Measurements from ENCODE around the gene NIPAL3. TPM values are rescaled to one million over a fixed set of nuclear protein-coding genes. Genes with fewer than 3 reads are reported as not detected.
"Not testable (repeated sequence)": the region's sequence is repeated elsewhere in the genome, so short reads cannot be mapped to it uniquely, and the experiment has no call there.

NIPAL3 gene
- total RNA-seq, 2 donors from 2014 or later: 32.9 to 41.7 TPM

GRCh38 chr1:24514946-24515345 is 99.3 kb downstream of the NIPAL3 start:
- no peaks in the 10 kb centered on the region for H3K27me3 Mint-ChIP-seq
- DNase-seq (no peak), ATAC-seq (no peak)
- H3K4me3 Mint-ChIP-seq: peak overlapping the region; percentile 81
- H3K36me3 Mint-ChIP-seq (ENCODE audit: low read depth): peaks cover 16% of the 10 kb centered on the region
- H3K4me1 Mint-ChIP-seq: peaks cover 41% of the 10 kb centered on the region
- H3K9me3 ChIP-seq (ENCODE audit: control insufficient read depth, low read length, poor library complexity, severe bottlenecking): no peaks in the 10 kb centered on the region
- H3K27ac Mint-ChIP-seq: peak overlapping the region; percentile 89

DNA sequence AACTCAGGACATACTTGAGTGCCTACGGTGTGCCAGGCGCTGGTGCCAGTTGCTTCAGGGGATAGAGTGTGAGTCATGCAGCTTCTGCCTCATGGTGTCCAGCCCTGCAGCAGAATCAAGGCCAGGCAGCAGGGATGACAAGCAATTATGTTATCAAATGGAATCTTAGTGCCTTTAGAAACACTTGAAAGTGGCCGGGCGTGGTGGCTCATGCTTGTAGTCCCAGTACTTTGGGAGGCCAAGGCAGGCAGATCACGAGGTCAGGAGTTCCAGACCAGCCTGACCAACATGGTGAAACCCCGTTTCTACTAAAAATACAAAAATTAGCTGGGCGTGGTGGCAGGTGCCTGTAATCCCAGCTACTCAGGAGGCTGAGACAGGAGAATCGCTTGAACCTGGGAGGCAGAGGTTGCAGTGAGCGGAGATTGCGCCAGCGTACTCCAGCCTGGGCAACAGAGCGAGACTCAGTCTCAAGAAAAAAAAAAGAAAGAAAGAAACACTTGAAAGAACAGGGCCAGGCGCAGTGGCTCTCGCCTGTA is 100.1 kb downstream of the NIPAL3 start:
- peak overlapping the region; percentile 89 for H3K27ac Mint-ChIP-seq
- peak overlapping the region; percentile 47 for H3K4me3 Mint-ChIP-seq
- not testable (repeated sequence) for H3K27me3 Mint-ChIP-seq; DNase-seq; H3K9me3 ChIP-seq (ENCODE audit: control insufficient read depth, low read length, poor library complexity, severe bottlenecking); ATAC-seq
- peaks cover 33% of the 10 kb centered on the region for H3K4me1 Mint-ChIP-seq
- peaks cover 15% of the 10 kb centered on the region for H3K36me3 Mint-ChIP-seq (ENCODE audit: low read depth)

GRCh38 chr1:24516506-24516905 is 100.9 kb downstream of the NIPAL3 start:
- peaks cover 30% of the 10 kb centered on the region for H3K4me1 Mint-ChIP-seq

GRCh38 chr1:24517898-24518297 is 102.3 kb downstream of the NIPAL3 start:
- ATAC-seq (no peak), DNase-seq (no peak)
- H3K4me1 Mint-ChIP-seq: peaks cover 32% of the 10 kb centered on the region
- no peaks in the 10 kb centered on the region for H3K27me3 Mint-ChIP-seq
- no peak overlapping the region for H3K27ac Mint-ChIP-seq
- H3K36me3 Mint-ChIP-seq (ENCODE audit: low read depth): peaks cover 10% of the 10 kb centered on the region
- H3K9me3 ChIP-seq (ENCODE audit: control insufficient read depth, low read length, poor library complexity, severe bottlenecking): no peaks in the 10 kb centered on the region
- H3K4me3 Mint-ChIP-seq: no peak overlapping the region

More at GRCh38 chr1:24516506-24516905, 100.9 kb downstream of the NIPAL3 start:
- Mint-ChIP-seq H3K36me3 (ENCODE audit: low read depth) (peaks cover 14% of the 10 kb centered on the region), H3K4me3 (peak overlapping the region; percentile 55), H3K27ac (peak overlapping the region; percentile 89), H3K27me3 (no peaks in the 10 kb centered on the region)
- DNase-seq (no peak), ATAC-seq (no peak)
- H3K9me3 ChIP-seq (ENCODE audit: control insufficient read depth, low read length, poor library complexity, severe bottlenecking): no peaks in the 10 kb centered on the region

DNA sequence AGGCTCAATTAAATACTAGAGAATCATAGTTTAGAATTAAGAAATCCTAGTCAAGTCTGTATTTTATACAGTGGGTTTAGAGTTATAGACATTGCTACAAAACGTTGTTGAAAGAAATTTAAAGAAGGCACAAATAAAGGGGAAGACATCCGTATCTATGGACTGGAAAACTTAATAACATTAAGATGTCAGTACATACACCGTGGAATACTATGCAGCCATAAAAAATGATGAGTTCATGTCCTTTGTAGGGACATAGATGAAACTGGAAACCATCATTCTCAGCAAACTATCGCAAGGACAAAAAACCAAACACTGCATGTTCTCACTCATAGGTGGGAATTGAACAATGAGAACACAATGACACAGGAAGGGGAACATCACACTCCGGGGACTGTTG is 104.7 kb downstream of the NIPAL3 start:
- H3K4me1 Mint-ChIP-seq: peaks cover 29% of the 10 kb centered on the region
- H3K4me3 Mint-ChIP-seq; ATAC-seq; H3K9me3 ChIP-seq (ENCODE audit: control insufficient read depth, low read length, poor library complexity, severe bottlenecking); DNase-seq; H3K27me3 Mint-ChIP-seq: not testable (repeated sequence)
- H3K36me3 Mint-ChIP-seq (ENCODE audit: low read depth): peaks cover 11% of the 10 kb centered on the region
- peak overlapping the region; percentile 0 for H3K27ac Mint-ChIP-seq

Other genes with a start within 250 kb of the NIPAL3 start
- 1 to 10 TPM in 1 of 2 donors, under 1 TPM in 1; 0.65 to 1.3 TPM for gene IFNLR1, start 228.5 kb upstream of the NIPAL3 start, total RNA-seq
- not detected for gene GRHL3, start 96.4 kb upstream of the NIPAL3 start, total RNA-seq
- 1 to 10 TPM; 2.5 to 3.6 TPM for gene STPG1, start 2.0 kb upstream of the NIPAL3 start, total RNA-seq
- 100 to 1,000 TPM; 152 to 160 TPM for gene RCAN3, start 87.0 kb downstream of the NIPAL3 start, total RNA-seq
- not detected for gene NCMAP, start 140.3 kb downstream of the NIPAL3 start, total RNA-seq
- gene SRRM1, start 227.5 kb downstream of the NIPAL3 start, total RNA-seq: 100 to 1,000 TPM; 289 to 319 TPM

Data from T-helper 17 cell (primary cell).